Naive thymus-derived CD4-positive, alpha-beta T cell (primary cell): ENCODE measurements around the gene PARN. TPM values are rescaled to one million over a fixed set of nuclear protein-coding genes. Genes with fewer than 3 reads are reported as not detected.
A peak's percentile ranks its signal among the peaks of the same experiment; 100 is the strongest.

Experiments used
- ATAC-seq: fragments of 150-1000 bp; cut with Tn5 transposase; 2 replicates; pipeline ENCODE4 v1.10.0; 2021; ENCODE audit warnings: mild to moderate bottlenecking, moderate library complexity
- CTCF ChIA-PET: fragments of 350-600 bp; sonication (Branson Sonifier 250); formaldehyde crosslinking; loops from one replicate; lab custom pipeline; 2021; ENCODE audit warnings: antibody characterized with exemption; lab: Charles Lee
- POLR2A ChIA-PET: fragments of 350-600 bp; sonication (Branson Sonifier 250); formaldehyde crosslinking; loops from one replicate; lab custom pipeline; 2021; ENCODE audit warnings: antibody characterized with exemption, inconsistent platforms; lab: Charles Lee
- DNase-seq, 9 donors: peaks; one replicate each; pipeline versions ENCODE4 v3.0.0 to v3.0.0-alpha.2; 2020 to 2022; ENCODE audit warnings: mixed read lengths in 1 of 9
- H3K27ac ChIP-seq: one replicate; pipeline ENCODE4 v1.7.0; 2013; ENCODE audit warnings: mild to moderate bottlenecking, low read depth, low read length, moderate library complexity
- H3K27me3 ChIP-seq, 2 donors: one replicate each; pipeline ENCODE4 v1.7.0; 2013; ENCODE audit warnings: low read length in 2 of 2, mild to moderate bottlenecking in 2 of 2, moderate library complexity in 2 of 2; ENCODE audit not compliant: control insufficient read depth in 2 of 2, insufficient read depth in 2 of 2
- H3K36me3 ChIP-seq, 3 experiments: 1 replicate in 2 of 3; 2 replicates in 1 of 3; pipeline ENCODE4 v1.7.0; 2013; ENCODE audit warnings: low read length in 3 of 3, mild to moderate bottlenecking in 3 of 3, moderate library complexity in 1 of 3; ENCODE audit not compliant: insufficient read depth in 3 of 3, control insufficient read depth in 2 of 3
- H3K4me1 ChIP-seq, 2 donors: one replicate each; pipeline ENCODE4 v1.7.0; 2013; ENCODE audit warnings: low read length in 2 of 2, mild to moderate bottlenecking in 2 of 2, moderate library complexity in 1 of 2; ENCODE audit not compliant: control insufficient read depth in 2 of 2, insufficient read depth in 2 of 2
- H3K4me3 ChIP-seq: 2 replicates; pipeline ENCODE4 v1.7.0; 2013; ENCODE audit warnings: mild to moderate bottlenecking, low read length
- H3K9me3 ChIP-seq, 3 experiments: 1 replicate in 2 of 3; 2 replicates in 1 of 3; pipeline ENCODE4 v1.7.0; 2013; ENCODE audit warnings: low read length in 3 of 3; ENCODE audit not compliant: control insufficient read depth in 2 of 3
- H3K27ac Mint-ChIP-seq, 9 donors: one replicate each; pipeline ENCODE4 v1.8.0; 2020 to 2022; ENCODE audit warnings: mixed read lengths in 9 of 9, mild to moderate bottlenecking in 8 of 9, moderate library complexity in 5 of 9, inconsistent platforms in 2 of 9
- H3K27me3 Mint-ChIP-seq, 5 donors: one replicate each; pipeline ENCODE4 v1.8.0; 2021 to 2022; ENCODE audit warnings: mixed read lengths in 5 of 5, mild to moderate bottlenecking in 1 of 5
- H3K36me3 Mint-ChIP-seq, 5 donors: one replicate each; pipeline ENCODE4 v1.8.0; 2020 to 2022; ENCODE audit warnings: mixed read lengths in 5 of 5, mild to moderate bottlenecking in 3 of 5, inconsistent platforms in 1 of 5
- H3K4me1 Mint-ChIP-seq, 7 donors: one replicate each; pipeline ENCODE4 v1.8.0; 2020 to 2022; ENCODE audit warnings: mixed read lengths in 7 of 7, mild to moderate bottlenecking in 3 of 7, inconsistent platforms in 1 of 7
- H3K4me3 Mint-ChIP-seq, 10 donors: one replicate each; pipeline ENCODE4 v1.8.0; 2020 to 2022; ENCODE audit warnings: mild to moderate bottlenecking in 10 of 10, mixed read lengths in 10 of 10, moderate library complexity in 6 of 10, inconsistent platforms in 2 of 10
- H3K9me3 Mint-ChIP-seq, 11 donors: one replicate each; pipeline ENCODE4 v1.8.0; 2020 to 2022; ENCODE audit warnings: mixed read lengths in 11 of 11, mild to moderate bottlenecking in 4 of 11, inconsistent platforms in 1 of 11, moderate library complexity in 1 of 11
- intact Hi-C, 2 donors: fragments of 100-400 bp; cut with micrococcal nuclease; formaldehyde crosslinking; loops; one replicate each; pipeline ENCODE4 v1.15.1; 2023
- polyA plus RNA-seq, 2 donors: library from polyadenylated mRNA; unstranded; fragments of 300-500 nt; fragmentation: Illumina TruSeq; gene quantifications; one replicate each; pipeline ENCODE4 v1.2.3, GENCODE V29; 2021
- total RNA-seq, 6 experiments: library from RNA in 5 of 6; stranded (reverse) in 5 of 6; gene quantifications; 1 replicate in 5 of 6; 2 replicates in 1 of 6; pipeline ENCODE4 v1.2.3 and lab custom pipeline; 2021 to 2026

Gene PARN
- total and polyA plus RNA-seq, 7 experiments from 2014 or later, result 41.6 to 51.4 (median 46.9) TPM

- Histone ChIP-seq H3K36me3 (peaks cover 9 to 72% (median 27%) of the 10 kb centered on the region in 3 experiments), H3K4me1 (no peaks in the 10 kb centered on the region), H3K4me3 (no peak overlapping the region), H3K27ac (no peak overlapping the region), H3K27me3 (no peaks in the 10 kb centered on the region), H3K9me3 (no peaks in the 10 kb centered on the region)
- no peak for DNase-seq
- no peaks in the 10 kb centered on the region for H3K27me3 Mint-ChIP-seq
- peaks cover 0 to 6% (median 0%) of the 10 kb centered on the region in 7 donors for H3K4me1 Mint-ChIP-seq
- intact Hi-C loops, result loop anchor here in 1 of 2 donors (5.0 kb wide), 1 partner anchor 532 kb away; no protein-coding TSS in a partner anchor
- ChIA-PET CTCF (no interaction called here), POLR2A (interaction anchor here (0.7 kb wide), 1 partner anchor 12 kb away, joined by 3 read pairs; no protein-coding TSS in a partner anchor)
- no peak for ATAC-seq
- H3K9me3 Mint-ChIP-seq, result no peaks in the 10 kb centered on the region
- H3K27ac Mint-ChIP-seq, result no peak overlapping the region
- no peak overlapping the region for H3K4me3 Mint-ChIP-seq
- peaks cover 10 to 45% (median 24%) of the 10 kb centered on the region in 5 donors for H3K36me3 Mint-ChIP-seq
Measured at GRCh38 chr16:14609716-14610115, 20.3 kb downstream of the PARN start.

- H3K27ac ChIP-seq, result no peak overlapping the region
- Mint-ChIP-seq H3K27ac (no peak overlapping the region), H3K9me3 (no peaks in the 10 kb centered on the region), H3K36me3 (peaks cover 12 to 42% (median 27%) of the 10 kb centered on the region in 5 donors), H3K4me3 (no peak overlapping the region), H3K27me3 (no peaks in the 10 kb centered on the region), H3K4me1 (peaks cover 0 to 6% (median 0%) of the 10 kb centered on the region in 7 donors)
- peaks cover 9 to 62% (median 25%) of the 10 kb centered on the region in 3 experiments for H3K36me3 ChIP-seq
- H3K4me3 ChIP-seq, result no peak overlapping the region
- ATAC-seq (no peak), DNase-seq (no peak)
- POLR2A ChIA-PET, result interaction anchor here (1.2 kb wide), 1 partner anchor 10 kb away, joined by 3 read pairs; no protein-coding TSS in a partner anchor
- H3K4me1 ChIP-seq, result no peaks in the 10 kb centered on the region
- intact Hi-C loops, result no loop called here
- no peaks in the 10 kb centered on the region for H3K9me3 ChIP-seq
- CTCF ChIA-PET, result no interaction called here
- H3K27me3 ChIP-seq, result no peaks in the 10 kb centered on the region
Measured at GRCh38 chr16:14608604-14609003, 21.5 kb downstream of the PARN start.

GRCh38 chr16:14608111-14608566 lies 21.9 kb downstream of the PARN start:
- no peak overlapping the region for H3K4me3 Mint-ChIP-seq
- Histone ChIP-seq H3K36me3 (peaks cover 9 to 63% (median 23%) of the 10 kb centered on the region in 3 experiments), H3K4me1 (no peaks in the 10 kb centered on the region), H3K9me3 (no peaks in the 10 kb centered on the region), H3K4me3 (no peak overlapping the region), H3K27me3 (no peaks in the 10 kb centered on the region), H3K27ac (no peak overlapping the region)
- ATAC-seq (no peak), DNase-seq (no peak)
- no peaks in the 10 kb centered on the region for H3K27me3 Mint-ChIP-seq
- ChIA-PET CTCF (no interaction called here), POLR2A (interaction anchor here (1.2 kb wide), 1 partner anchor 10 kb away, joined by 3 read pairs; no protein-coding TSS in a partner anchor)
- intact Hi-C loops, result no loop called here
- H3K27ac Mint-ChIP-seq, result no peak overlapping the region
- no peaks in the 10 kb centered on the region for H3K9me3 Mint-ChIP-seq
- H3K4me1 Mint-ChIP-seq, result peaks cover 0 to 6% (median 0%) of the 10 kb centered on the region in 7 donors
- peaks cover 17 to 44% (median 29%) of the 10 kb centered on the region in 5 donors for H3K36me3 Mint-ChIP-seq

- H3K27me3 Mint-ChIP-seq, result no peaks in the 10 kb centered on the region
- Histone ChIP-seq H3K9me3 (no peaks in the 10 kb centered on the region), H3K36me3 (peaks cover 9 to 67% (median 21%) of the 10 kb centered on the region in 3 experiments), H3K4me3 (no peak overlapping the region), H3K27me3 (no peaks in the 10 kb centered on the region), H3K4me1 (no peaks in the 10 kb centered on the region), H3K27ac (no peak overlapping the region)
- DNase-seq, result no peak
- ChIA-PET CTCF (interaction anchor here (0.7 to 0.8 kb wide), 2 partner anchors 11 to 1180 kb away, joined by 3 to 5 read pairs; no protein-coding TSS in a partner anchor), POLR2A (interaction anchor here (1.3 kb wide), 1 partner anchor 305 kb away, joined by 3 read pairs; no protein-coding TSS in a partner anchor)
- H3K4me3 Mint-ChIP-seq, result no peak overlapping the region
- peak overlapping the region in 1 of 9 donors; percentile 21 for H3K27ac Mint-ChIP-seq
- no peaks in the 10 kb centered on the region for H3K9me3 Mint-ChIP-seq
- intact Hi-C loops, result no loop called here
- peaks cover 24 to 53% (median 37%) of the 10 kb centered on the region in 5 donors for H3K36me3 Mint-ChIP-seq
- H3K4me1 Mint-ChIP-seq, result peaks cover 0 to 5% (median 3%) of the 10 kb centered on the region in 7 donors
- ATAC-seq, result no peak
Measured at GRCh38 chr16:14606102-14606501, 24.0 kb downstream of the PARN start.

- ATAC-seq (no peak), DNase-seq (no peak)
- intact Hi-C loops, result no loop called here
- Mint-ChIP-seq H3K36me3 (peaks cover 14 to 62% (median 44%) of the 10 kb centered on the region in 5 donors), H3K9me3 (no peaks in the 10 kb centered on the region), H3K27me3 (no peaks in the 10 kb centered on the region), H3K27ac (peak overlapping the region in 4 of 9 donors; percentile 25 to 46 (median 29)), H3K4me1 (peaks cover 0 to 6% (median 3%) of the 10 kb centered on the region in 7 donors), H3K4me3 (no peak overlapping the region)
- H3K36me3 ChIP-seq, result peaks cover 7 to 61% (median 14%) of the 10 kb centered on the region in 3 experiments
- no peaks in the 10 kb centered on the region for H3K27me3 ChIP-seq
- no peaks in the 10 kb centered on the region for H3K9me3 ChIP-seq
- POLR2A ChIA-PET, result no interaction called here
- no peaks in the 10 kb centered on the region for H3K4me1 ChIP-seq
- H3K27ac ChIP-seq, result no peak overlapping the region
- no peak overlapping the region for H3K4me3 ChIP-seq
- CTCF ChIA-PET, result no interaction called here
Measured at GRCh38 chr16:14602443-14602963, 27.6 kb downstream of the PARN start.

- POLR2A ChIA-PET, result no interaction called here
- Histone ChIP-seq H3K27ac (no peak overlapping the region), H3K4me1 (no peaks in the 10 kb centered on the region), H3K36me3 (peaks cover 4 to 54% (median 8%) of the 10 kb centered on the region in 3 experiments), H3K27me3 (no peaks in the 10 kb centered on the region), H3K9me3 (no peaks in the 10 kb centered on the region), H3K4me3 (no peak overlapping the region)
- Mint-ChIP-seq H3K4me1 (peaks cover 0 to 6% (median 3%) of the 10 kb centered on the region in 7 donors), H3K36me3 (peaks cover 14 to 57% (median 40%) of the 10 kb centered on the region in 5 donors), H3K9me3 (no peaks in the 10 kb centered on the region), H3K27me3 (no peaks in the 10 kb centered on the region), H3K4me3 (no peak overlapping the region), H3K27ac (no peak overlapping the region)
- intact Hi-C loops, result loop anchor here (1.0 kb wide), 3 partner anchors 299 to 677 kb away; no protein-coding TSS in a partner anchor
- ATAC-seq, result no peak
- CTCF ChIA-PET, result interaction anchor here (0.9 to 1.0 kb wide), 3 partner anchors 13 to 676 kb away, joined by 3 to 5 read pairs (median 4); no protein-coding TSS in a partner anchor
- peak in 4 of 9 donors; percentile 8 to 30 (median 18) for DNase-seq
Measured at GRCh38 chr16:14600164-14600563, 29.9 kb downstream of the PARN start.
